ELR (cell line): ENCODE data around the gene AGTR1.

Experiments
- DNase-seq: peaks from one replicate; pipeline ENCODE4 v3.0.0-alpha.2; 2015; ENCODE audit warnings: low read depth

Gene AGTR1

DNA sequence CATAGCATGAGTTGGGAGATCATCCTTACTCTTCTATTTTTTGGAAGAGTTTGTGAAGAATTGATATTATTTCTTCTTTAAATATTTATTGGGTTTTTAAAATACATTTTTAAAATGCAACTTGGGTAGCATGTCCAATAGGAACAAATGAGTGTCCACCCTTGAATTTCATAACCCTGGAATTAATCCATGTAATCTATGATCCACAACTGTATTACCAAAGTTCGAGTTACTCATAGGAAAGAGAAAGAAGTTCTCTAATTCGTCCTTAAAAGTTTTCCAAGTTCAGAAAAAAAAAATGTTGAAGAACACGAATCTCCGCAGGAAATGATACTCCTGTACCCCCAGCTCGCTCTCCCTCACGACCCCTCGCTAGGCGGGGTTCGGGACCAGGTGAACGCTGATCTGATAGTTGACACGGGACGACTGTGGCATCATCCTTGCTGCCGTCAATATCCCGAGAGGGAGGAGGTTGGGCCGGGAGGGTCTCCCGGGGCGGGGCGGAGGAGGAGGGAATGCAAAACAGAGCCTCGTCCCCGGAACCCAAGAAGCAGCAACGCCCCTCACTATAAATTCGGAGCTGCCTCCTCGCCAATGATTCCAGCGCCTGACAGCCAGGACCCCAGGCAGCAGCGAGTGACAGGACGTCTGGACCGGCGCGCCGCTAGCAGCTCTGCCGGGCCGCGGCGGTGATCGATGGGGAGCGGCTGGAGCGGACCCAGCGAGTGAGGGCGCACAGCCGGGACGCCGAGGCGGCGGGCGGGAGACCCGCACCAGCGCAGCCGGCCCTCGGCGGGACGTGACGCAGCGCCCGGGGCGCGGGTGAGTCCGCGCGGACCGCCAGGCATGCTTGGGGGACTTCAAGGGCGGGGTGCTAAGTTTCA is at the start of gene AGTR1:
Gene AGTR1, plus strand, starts transcription at position 598 of the 884 bp plus-strand sequence. CDS start 43,133 bp downstream, outside the sequence.
- peak; percentile 88 for DNase-seq

DNA sequence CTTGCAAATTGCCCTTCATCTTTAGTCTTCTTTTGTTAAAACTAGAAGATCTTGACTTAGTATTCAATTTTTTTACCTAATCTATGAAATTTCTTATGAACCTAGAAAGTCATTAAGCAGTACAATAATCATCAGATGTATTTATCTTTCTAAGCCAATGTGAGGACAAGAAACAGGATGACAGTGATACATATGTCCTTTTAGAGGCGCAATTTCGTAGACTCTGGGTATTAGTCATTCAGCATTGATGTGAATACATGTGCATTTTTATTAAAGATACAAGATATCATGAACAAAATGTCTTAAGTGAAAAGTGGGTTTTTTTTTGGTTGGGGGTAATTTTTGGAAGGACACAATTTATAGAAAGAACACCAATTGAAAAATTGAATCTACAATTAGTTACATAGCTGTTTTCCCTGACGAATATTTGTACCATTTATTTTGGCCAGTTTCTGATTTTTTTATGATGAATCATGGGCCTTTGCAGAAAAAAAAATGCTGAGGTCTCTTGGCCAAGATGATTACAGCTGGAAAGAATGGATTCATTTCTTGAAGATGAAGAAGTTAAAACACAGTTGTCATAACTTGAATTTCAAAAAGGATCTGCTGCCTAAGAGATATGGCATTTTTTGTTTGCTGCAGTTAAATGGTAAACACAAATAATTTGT is 48.9 kb upstream of the AGTR1 start:
- DNase-seq, result peak; percentile 81

DNA sequence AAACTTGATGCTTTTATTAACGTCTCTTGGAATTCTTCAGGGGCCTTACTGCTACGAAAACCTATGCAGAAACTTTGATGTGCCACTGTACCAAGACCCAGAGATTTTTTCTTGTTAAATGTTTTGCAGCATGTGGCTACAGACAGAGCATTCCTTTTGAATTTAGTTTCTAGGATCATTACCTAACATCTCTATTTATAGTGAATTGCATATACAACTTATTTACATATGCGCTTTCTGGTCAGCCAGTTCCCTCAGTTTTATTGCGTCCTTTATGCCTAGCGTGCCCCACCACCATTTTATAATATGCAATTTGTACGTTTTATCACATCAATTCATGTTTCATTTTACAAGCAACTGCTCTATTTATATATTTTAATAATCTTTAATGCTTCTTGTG is 46.2 kb upstream of the AGTR1 start:
- no peak for DNase-seq

DNA sequence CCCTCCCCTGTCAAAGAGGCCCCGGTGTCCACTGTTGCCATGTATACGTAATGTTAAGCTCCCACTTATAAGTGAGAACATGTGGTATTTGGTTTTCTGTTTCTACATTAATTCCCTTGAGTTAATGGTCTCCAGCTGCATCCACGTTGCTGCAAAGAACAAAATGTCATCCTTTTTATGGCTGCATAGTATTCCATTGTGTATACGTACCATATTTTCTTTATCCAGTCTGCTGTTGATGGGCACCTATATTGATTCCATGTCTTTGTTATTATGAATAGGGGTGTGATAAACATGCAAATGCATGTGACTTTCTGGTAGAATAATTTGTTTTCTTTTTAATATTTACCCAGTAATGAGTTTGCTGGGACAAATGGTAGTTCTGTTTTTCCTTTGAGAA is 43.3 kb upstream of the AGTR1 start:
- DNase-seq, result no peak

DNA sequence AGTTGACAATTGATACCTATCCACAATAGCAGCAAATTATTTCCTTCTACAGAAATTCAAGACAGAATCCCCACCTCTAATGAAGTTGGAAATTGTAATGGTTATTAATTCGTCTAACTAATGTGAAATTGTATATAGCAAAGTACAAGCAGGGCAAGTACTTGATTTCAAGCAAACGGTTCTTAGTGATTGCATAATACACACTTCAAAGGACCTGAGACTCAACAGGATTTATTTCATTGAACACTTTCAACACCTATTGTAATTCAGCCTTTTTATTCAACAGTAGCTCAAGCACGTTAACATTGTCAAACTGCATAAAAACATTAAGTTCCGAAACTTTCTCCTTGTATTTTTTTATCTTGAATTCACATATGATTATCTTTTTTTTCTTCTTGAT is 40.2 kb upstream of the AGTR1 start:
- DNase-seq, result no peak

DNA sequence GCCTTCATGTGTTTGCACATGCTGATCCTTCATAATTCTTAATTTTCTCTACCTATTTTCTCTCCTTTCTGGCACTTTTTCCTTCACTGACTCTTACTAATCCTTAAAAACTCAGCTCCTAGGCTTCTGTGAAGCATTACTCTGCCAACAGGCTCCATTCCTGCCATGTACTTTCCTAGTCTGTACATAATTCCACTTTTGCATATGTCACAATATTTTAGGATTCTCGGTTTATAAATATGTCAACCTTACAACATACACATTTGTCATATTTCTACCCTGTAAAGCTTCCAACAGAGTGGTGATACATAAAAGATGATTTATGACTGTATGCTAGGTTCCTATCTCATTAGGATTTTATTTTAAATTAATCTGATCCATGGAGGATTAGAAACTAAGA is 38.2 kb upstream of the AGTR1 start:
- no peak for DNase-seq

DNA sequence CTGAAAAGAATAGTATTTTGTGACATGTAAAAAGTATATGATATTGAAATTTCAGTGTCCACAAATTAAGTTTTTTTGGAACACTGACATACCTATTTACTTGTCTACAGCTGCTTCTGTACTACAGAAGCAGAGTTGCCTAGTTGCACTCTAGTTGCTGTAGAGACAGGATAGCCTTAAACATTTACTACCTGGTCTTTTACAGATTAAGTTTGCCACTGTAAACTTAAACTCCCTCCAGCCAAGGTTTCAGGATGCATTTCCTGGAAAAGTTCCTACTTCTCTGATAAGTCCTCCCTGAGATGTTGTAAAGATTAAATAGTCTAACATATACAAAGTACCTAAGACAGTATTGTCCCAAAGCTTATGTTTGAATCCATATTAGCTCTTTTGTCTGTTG is 17.4 kb upstream of the AGTR1 start:
- no peak for DNase-seq

DNA sequence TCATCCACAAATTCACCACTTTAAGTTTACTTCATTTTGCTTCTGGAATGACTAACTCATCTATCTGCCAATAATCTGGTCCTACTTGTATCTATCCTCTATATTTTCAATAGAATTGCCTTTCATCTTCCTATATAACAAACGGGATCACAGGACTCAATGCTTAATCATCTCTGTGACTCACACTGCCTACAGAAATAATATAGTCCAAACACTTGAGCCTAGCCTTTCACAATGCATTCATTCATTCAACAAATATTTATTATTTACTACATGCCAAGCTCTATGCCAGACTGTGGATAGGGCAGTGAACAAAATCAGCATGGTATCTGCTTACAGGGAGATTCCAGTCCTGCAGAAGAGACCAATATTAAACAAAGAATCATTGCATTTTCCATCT is 16.6 kb upstream of the AGTR1 start:
- DNase-seq, result peak; percentile 92

DNA sequence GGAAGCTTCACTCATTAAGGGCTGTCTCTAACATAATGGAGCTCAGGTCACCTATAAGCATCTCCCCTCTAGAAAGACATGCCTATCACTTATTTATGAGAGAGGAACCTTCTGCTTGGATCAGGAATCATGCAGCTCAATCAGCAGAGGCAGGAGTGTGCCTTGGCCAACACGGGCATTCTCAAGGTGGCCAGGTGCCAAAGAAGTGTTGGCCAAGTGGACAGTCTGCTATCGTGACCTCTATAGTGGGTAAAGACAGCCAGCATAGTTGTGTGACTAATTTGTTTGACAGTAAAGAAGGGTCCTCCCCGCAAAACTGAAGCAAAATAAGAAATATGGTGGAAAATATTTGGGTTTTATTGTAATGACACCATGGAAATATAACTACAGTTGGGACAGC is 14.7 kb upstream of the AGTR1 start:
- no peak for DNase-seq

DNA sequence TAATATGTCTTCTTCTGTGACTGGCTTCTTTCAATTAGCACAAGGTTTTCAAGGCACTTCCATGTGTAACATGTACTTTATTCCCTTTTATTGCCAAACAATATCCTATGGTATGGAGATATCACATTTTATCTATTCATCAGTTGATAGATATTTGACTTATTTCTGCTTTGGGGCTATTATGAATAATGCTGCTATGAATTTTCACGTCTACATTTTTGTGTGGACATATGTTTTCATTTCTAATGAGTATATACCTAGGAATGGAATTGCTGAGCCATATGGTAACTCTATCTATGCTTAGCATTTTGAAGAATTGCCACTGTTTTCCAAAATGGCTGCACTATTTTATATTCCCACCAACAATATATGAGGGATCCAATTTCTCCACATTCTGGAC is 3.6 kb upstream of the AGTR1 start:
- peak; percentile 52 for DNase-seq

DNA sequence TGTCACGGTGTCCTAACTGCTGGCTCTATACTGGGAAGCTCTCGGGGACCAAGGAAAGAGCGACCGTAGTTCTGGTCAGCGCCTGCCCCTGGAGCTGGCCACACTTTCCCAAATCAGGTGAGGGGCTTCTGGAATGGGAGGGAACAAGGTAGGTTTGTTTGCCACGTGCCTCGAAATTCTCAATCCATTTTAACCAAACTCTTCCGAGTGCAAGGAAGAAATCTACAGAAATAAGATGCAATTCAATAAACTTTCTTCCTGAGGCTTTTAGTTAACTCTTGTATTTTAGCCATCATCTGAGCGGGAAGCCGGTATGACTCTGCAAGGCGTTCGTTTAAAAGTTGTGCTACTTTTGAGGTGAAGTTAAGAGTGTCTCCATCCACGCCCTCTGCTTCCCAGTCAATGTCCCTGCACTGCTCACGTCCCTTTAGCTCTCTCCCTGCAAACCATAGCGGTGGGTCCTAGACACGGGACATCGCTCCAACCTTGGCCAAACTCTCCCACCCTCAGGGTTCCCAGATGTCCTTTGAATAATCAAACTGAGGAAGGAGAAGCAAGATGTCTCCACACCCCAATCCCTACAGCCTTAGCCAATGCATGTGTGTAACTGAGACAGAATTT is 597 bp downstream of the AGTR1 start:
- DNase-seq, result no peak

DNA sequence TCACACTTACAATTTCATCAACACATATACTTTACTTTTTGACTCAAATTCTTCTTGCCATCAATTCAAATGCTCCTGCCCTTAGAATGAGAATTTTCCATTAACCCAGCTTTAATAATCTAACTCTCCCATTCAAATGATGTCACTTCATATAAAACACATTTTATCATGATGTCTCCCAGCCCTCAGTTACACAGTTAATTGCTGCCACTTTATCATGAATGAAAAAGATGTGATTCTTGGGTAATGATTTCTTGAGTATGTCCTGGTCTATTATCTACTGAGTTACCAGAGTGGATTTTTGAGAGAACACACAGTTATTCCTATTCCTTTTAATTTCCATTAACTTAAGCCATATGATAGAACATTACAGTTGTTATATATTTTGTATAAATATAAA is 7.6 kb downstream of the AGTR1 start:
- no peak for DNase-seq

DNA sequence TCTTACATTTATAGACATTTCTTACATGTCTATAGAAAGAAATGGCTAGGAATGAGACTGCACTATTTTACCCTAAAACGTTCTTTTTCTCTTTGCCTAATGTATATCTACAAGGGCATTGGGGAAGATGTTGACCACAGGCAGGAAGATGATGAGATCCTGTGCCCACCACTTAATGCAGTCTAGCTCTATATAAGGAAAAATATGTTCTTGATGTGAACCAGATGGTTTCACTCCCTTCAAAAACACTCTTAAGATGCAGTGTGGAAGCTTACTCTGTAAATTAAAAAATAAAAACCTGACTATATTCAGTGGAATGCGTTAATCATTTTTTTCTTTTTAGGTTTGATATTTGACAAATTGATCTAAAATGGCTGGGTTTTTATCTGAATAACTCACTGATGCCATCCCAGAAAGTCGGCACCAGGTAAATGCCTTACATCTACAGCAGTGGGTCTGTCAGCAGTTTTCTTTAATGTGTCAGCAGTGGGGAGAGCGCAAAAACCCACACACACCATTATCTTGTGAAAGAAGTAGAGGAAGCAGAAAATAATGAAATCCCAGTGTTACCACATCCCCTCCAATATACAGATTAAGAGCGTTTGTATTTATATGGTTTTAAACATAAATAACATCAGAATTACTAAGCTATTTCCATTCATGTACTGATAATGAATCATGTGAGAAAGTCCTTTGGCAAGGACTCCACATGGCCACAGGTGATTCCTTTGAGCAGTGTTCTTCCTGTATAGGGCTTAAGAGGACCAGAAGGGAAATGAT is 10.1 kb downstream of the AGTR1 start:
- peak; percentile 86 for DNase-seq

DNA sequence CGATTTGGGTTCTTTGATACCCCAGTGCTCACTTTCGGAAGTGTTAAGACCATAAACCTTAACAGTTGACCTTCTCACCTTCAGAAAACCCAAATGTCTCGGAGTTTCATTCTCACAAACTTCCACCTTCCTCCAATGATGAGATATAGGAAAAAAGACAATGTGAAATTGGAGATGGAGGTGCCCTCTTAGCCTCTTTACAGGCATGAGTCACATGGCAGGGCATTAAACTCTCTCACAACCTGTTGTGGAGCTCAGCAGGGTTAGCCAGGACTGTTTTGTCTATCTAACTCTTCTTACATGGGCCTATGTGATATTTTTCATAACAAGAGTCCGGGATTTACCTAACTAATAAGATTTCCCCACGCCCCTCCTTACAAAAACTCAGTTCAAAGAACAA is 10.7 kb downstream of the AGTR1 start:
- DNase-seq, result peak; percentile 57

DNA sequence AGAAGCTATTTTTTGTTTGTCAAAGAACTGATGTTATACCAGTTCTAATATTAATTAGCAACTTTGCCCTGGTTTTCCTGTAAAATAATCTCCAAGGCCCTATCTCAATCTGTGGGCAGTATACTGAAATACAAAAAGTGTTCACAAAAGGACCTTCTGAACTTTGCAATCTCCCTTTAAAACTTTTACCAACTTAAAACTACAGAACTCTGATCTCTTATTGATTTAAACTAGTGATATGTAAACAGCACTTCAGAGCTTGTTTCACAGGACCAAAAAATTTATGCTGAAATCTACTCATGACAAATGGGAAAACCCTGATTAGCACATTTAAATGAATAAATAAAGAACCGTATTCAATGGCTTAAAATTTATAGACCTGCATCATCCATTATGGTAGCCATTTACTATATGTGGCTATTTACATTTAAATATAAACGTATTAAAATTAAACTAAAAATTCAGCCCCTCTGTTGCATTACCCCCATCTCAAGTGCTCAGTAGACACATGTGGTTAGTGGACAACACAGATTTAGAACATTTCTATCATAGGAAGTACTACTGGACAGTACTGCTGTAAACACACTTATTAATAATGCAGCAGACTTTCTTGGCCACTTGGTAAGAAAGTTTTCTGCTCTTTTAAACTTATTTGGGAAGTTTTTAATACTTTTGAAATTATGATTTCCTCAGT is 12.0 kb downstream of the AGTR1 start:
- no peak for DNase-seq

DNA sequence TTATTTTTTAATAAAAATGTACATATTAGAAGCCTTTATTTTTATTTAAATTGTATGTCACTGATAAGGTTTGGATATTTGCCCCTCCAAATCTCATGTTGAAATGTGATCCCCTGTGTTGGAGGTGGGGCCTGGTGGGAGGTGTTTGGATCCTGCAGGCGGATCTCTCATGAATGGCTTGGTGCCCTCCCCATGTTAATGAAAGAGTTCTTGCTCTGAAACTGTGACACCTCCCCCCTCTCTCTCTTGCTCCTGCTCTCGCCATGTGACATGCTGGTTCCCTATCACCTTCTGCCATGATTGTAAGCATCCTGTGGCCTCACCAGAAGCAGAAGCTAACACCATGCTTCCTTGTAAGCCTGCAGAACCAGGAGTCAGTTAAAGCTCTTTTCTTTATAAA is 13.0 kb downstream of the AGTR1 start:
- DNase-seq, result no peak

DNA sequence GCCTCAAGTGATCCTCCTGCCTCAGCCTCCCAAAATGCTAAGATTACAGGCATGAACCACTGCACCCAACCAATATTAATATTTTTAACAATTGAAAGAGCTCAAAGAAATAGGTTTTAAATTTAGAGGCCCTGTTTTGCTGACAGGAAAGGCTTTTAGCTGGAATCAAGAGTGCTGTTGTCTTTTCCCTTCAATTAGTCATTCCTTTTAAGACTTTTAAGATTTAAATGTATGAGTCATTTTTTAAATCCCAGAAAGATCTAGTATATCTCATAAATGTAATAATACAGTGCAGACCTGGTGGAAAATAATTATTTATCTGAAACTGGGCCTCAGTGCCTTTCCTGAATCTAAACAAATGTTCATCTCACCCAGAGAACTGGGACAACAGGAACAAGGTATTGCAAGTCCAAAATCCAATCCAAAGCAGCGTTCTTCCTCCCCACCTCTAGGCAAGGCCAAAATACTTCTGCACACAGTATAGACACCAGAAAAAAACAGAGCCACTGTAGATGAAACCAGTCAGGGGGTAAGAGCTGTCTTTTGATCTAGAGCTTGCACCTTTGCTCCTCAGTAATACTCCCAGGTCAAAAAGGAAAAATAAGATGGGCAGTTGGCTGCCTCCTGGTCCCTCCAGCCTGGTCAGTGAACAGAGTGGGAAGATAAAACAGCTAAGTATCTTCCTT is 14.4 kb downstream of the AGTR1 start:
- peak; percentile 69 for DNase-seq

DNA sequence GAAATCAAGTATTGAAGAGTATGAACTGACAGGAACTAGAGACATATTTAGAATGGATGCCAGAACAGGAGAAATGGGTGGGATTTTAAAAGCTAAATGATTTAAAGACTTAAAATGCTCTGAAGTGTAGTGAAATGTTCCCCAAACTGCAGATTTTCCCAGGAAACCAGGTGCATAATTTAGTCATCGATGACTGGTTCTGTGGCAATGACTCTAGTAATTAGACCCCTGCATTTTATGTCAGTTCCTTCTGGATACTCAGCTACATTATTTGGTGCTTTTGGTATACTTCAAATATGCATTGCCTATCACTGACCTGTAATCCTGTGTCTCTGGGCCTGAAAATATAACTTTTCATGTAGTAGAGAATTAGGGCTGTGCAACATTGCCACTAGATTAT is 16.8 kb downstream of the AGTR1 start:
- DNase-seq, result peak; percentile 54

DNA sequence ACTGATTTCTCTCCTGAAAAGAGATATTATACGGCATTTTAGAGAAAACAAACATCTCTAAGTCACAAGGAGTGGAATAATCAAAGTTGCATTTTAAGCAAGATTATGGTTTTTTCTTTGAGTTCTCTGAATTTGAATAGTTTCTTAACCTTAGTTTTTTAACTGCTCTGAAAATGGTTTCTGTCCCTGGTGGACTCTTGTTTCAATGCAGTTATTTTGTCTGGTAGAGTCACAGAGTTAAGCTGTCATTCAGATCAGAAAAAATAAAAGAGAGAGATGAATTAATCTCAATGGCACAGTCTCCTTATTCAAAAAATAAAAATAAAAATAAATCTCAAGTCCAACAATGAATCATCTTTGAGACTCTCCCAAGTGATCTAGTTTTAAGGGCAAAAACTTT is 19.0 kb downstream of the AGTR1 start:
- no peak for DNase-seq

DNA sequence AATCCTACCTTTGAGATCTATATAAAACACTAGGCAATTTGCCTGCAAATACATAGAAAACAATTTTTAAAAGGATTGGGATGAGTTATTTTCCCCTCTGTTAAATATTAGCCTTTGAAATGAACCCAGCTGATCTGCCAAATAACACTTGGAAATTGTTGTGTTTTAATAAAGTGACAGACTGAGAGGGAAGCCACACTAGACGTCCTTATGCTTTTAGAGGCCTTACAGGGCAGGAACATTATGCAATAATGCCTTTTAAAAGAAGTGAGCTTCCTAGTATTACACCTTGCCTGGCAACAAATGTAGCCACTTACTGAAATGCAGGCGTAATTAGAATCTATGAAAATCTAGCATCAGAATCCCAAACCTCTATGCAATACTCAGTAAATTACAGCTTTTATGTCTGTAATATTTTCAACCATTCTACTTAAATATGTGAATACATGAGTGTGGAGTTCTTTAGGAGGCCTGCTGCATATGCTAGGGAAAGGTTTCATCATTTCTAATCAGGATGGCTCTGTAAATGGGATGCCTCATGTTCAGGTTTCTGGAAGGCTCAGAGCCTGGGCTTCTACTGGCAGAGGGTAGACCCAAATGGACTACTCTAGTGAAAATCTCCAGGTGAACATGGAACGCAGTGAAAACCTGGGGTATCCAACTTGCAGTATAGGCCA is 20.3 kb downstream of the AGTR1 start:
- no peak for DNase-seq
